ENCODE results near the gene UNC13C. TPM values are rescaled to one million over a fixed set of nuclear protein-coding genes. Genes with fewer than 3 reads are reported as not detected.

UNC13C gene
- total and polyA plus RNA-seq, 4 donors = 0.05 to 16.0 (median 0.12) TPM; not detected in 1

- WGBS, 2 donors = 61 to 82% methylated on average over 1 of the region's 1 CpG
- Histone ChIP-seq H3K9me3 (ENCODE audit: control insufficient read depth in 4 of 4, insufficient read depth in 3 of 4, low read length in 3 of 4) (no peaks in the 10 kb centered on the region), H3K4me3 (no peak overlapping the region), H3K4me1 (ENCODE audit: control insufficient read depth in 5 of 5, insufficient read depth in 5 of 5, low read length in 5 of 5) (peaks cover 0 to 37% (median 2%) of the 10 kb centered on the region in 5 donors), H3K9ac (ENCODE audit: insufficient read depth in 1 of 2, low read length in 2 of 2) (no peak overlapping the region), H3K27me3 (ENCODE audit: control insufficient read depth in 3 of 3, insufficient read depth in 3 of 3, low read length in 2 of 3) (peaks cover 0 to 3% (median 0%) of the 10 kb centered on the region in 3 donors), H3K36me3 (ENCODE audit: control insufficient read depth in 4 of 4, insufficient read depth in 4 of 4, low read length in 4 of 4) (peaks cover 0 to 5% (median 0%) of the 10 kb centered on the region in 4 donors), H3K27ac (ENCODE audit: low read depth in 1 of 2, low read length in 1 of 2) (no peak overlapping the region)
- no peak for TF ChIP-seq CTCF (IDR thresholded peaks at IDR 0.05; ENCODE audit: control extremely low read depth, extremely low read depth)
- ATAC-seq (ENCODE audit: insufficient read depth, low FRiP score) = no peak
- DNase-seq = peak in 1 of 3 donors; percentile 28
Measured at GRCh38 chr15:53982876-53983275, 4.6 kb downstream of the UNC13C start.

GRCh38 chr15:53984221-53984620 lies 6.0 kb downstream of the UNC13C start:
- ATAC-seq (ENCODE audit: insufficient read depth, low FRiP score) = no peak
- Histone ChIP-seq H3K27ac (ENCODE audit: low read depth in 1 of 2, low read length in 1 of 2) (no peak overlapping the region), H3K36me3 (ENCODE audit: control insufficient read depth in 4 of 4, insufficient read depth in 4 of 4, low read length in 4 of 4) (peaks cover 0 to 5% (median 0%) of the 10 kb centered on the region in 4 donors), H3K9ac (ENCODE audit: insufficient read depth in 1 of 2, low read length in 2 of 2) (no peak overlapping the region), H3K4me3 (no peak overlapping the region), H3K27me3 (ENCODE audit: control insufficient read depth in 3 of 3, insufficient read depth in 3 of 3, low read length in 2 of 3) (peaks cover 0 to 3% (median 0%) of the 10 kb centered on the region in 3 donors), H3K9me3 (ENCODE audit: control insufficient read depth in 4 of 4, insufficient read depth in 3 of 4, low read length in 3 of 4) (no peaks in the 10 kb centered on the region), H3K4me1 (ENCODE audit: control insufficient read depth in 5 of 5, insufficient read depth in 5 of 5, low read length in 5 of 5) (peaks cover 0 to 33% (median 0%) of the 10 kb centered on the region in 5 donors)
- TF ChIP-seq CTCF (IDR thresholded peaks at IDR 0.05; ENCODE audit: control extremely low read depth, extremely low read depth) = no peak
- DNase-seq = peak in 2 of 3 donors; percentile 31 to 46
- 86% methylated on average over 1 of the region's 1 CpG for WGBS, 2 donors

- DNase-seq (no peak), ATAC-seq (ENCODE audit: insufficient read depth, low FRiP score) (no peak)
- H3K9ac ChIP-seq (ENCODE audit: insufficient read depth in 1 of 2, low read length in 2 of 2) = no peak overlapping the region
- peaks cover 0 to 2% (median 0%) of the 10 kb centered on the region in 3 donors for H3K27me3 ChIP-seq (ENCODE audit: control insufficient read depth in 3 of 3, insufficient read depth in 3 of 3, low read length in 2 of 3)
- no peak for TF ChIP-seq CTCF (IDR thresholded peaks at IDR 0.05; ENCODE audit: control extremely low read depth, extremely low read depth)
- no peaks in the 10 kb centered on the region for H3K9me3 ChIP-seq (ENCODE audit: control insufficient read depth in 4 of 4, insufficient read depth in 3 of 4, low read length in 3 of 4)
- peaks cover 0 to 5% (median 0%) of the 10 kb centered on the region in 4 donors for H3K36me3 ChIP-seq (ENCODE audit: control insufficient read depth in 4 of 4, insufficient read depth in 4 of 4, low read length in 4 of 4)
- peaks cover 0 to 33% (median 0%) of the 10 kb centered on the region in 5 donors for H3K4me1 ChIP-seq (ENCODE audit: control insufficient read depth in 5 of 5, insufficient read depth in 5 of 5, low read length in 5 of 5)
- H3K27ac ChIP-seq (ENCODE audit: low read depth in 1 of 2, low read length in 1 of 2) = no peak overlapping the region
- WGBS, 2 donors = 83 to 90% methylated on average over 4 of the region's 4 CpGs
- H3K4me3 ChIP-seq = no peak overlapping the region
Measured at GRCh38 chr15:53985562-53985961, 7.3 kb downstream of the UNC13C start.

GRCh38 chr15:53987480-53987879 lies 9.2 kb downstream of the UNC13C start:
- H3K4me3 ChIP-seq = no peak overlapping the region
- WGBS, 2 donors = 86 to 93% methylated on average over 2 of the region's 2 CpGs
- DNase-seq (no peak), ATAC-seq (ENCODE audit: insufficient read depth, low FRiP score) (no peak)
- peaks cover 0 to 16% (median 0%) of the 10 kb centered on the region in 5 donors for H3K4me1 ChIP-seq (ENCODE audit: control insufficient read depth in 5 of 5, insufficient read depth in 5 of 5, low read length in 5 of 5)
- H3K9ac ChIP-seq (ENCODE audit: insufficient read depth in 1 of 2, low read length in 2 of 2) = no peak overlapping the region
- H3K27ac ChIP-seq (ENCODE audit: low read depth in 1 of 2, low read length in 1 of 2) = no peak overlapping the region
- no peaks in the 10 kb centered on the region for H3K27me3 ChIP-seq (ENCODE audit: control insufficient read depth in 3 of 3, insufficient read depth in 3 of 3, low read length in 2 of 3)
- H3K36me3 ChIP-seq (ENCODE audit: control insufficient read depth in 4 of 4, insufficient read depth in 4 of 4, low read length in 4 of 4) = peaks cover 0 to 11% (median 2%) of the 10 kb centered on the region in 4 donors
- peaks cover 0 to 8% (median 2%) of the 10 kb centered on the region in 4 donors for H3K9me3 ChIP-seq (ENCODE audit: control insufficient read depth in 4 of 4, insufficient read depth in 3 of 4, low read length in 3 of 4)
- TF ChIP-seq CTCF (IDR thresholded peaks at IDR 0.05; ENCODE audit: control extremely low read depth, extremely low read depth) = no peak

Data from lung (tissue), 12 donors.